Panc1 (cell line): ENCODE measurements around the gene LVRN. TPM values are rescaled to one million over a fixed set of nuclear protein-coding genes. Genes with fewer than 3 reads are reported as not detected.

Source experiments
- ATAC-seq: fragments of 200-7000 bp; cut with Tn5 transposase; 2 replicates; pipeline ENCODE4 v1.9.1; 2020; ENCODE audit warnings: mild to moderate bottlenecking, moderate library complexity
- BruUV-seq: library from RNA; stranded (reverse); fragments of 400-500 nt; replicated peaks from 2 replicates; lab custom pipeline; 2021; lab: Mats Ljungman, UMichigan
- CTCF ChIA-PET: fragments of 300-600 bp; sonication (Branson Sonifier 250); formaldehyde crosslinking; loops from one replicate; lab custom pipeline; 2022; ENCODE audit warnings: antibody characterized with exemption; lab: Charles Lee
- POLR2A ChIA-PET: fragments of 300-600 bp; sonication (Branson Sonifier 250); formaldehyde crosslinking; loops from one replicate; lab custom pipeline; 2022; ENCODE audit warnings: antibody characterized with exemption; lab: Charles Lee
- DNase-seq: peaks from one replicate; pipeline ENCODE4 v3.0.0-alpha.2; 2010; ENCODE audit warnings: low read depth, low spot score
- H3K27ac ChIP-seq: 2 replicates; pipeline ENCODE4 v1.5.1; 2011; ENCODE audit warnings: mild to moderate bottlenecking, low read length, inconsistent platforms
- H3K27me3 ChIP-seq: fragments of 200-500 bp; sonication (Bioruptor generic); 2 replicates; pipeline ENCODE4 v1.6.0; 2014; ENCODE audit warnings: low read length, inconsistent platforms; ENCODE audit not compliant: control insufficient read depth, insufficient read depth
- H3K36me3 ChIP-seq: fragments of 200-500 bp; sonication (Bioruptor generic); 2 replicates; pipeline ENCODE4 v1.5.1; 2014; ENCODE audit warnings: inconsistent platforms, mild to moderate bottlenecking, low read length, moderate library complexity; ENCODE audit not compliant: control insufficient read depth, insufficient read depth
- H3K4me1 ChIP-seq: 2 replicates; pipeline ENCODE4 v1.5.1; 2011; ENCODE audit warnings: inconsistent platforms, mild to moderate bottlenecking, low read length, moderate library complexity; ENCODE audit not compliant: control insufficient read depth, insufficient read depth
- H3K4me3 ChIP-seq, 2 experiments: 2 replicates each; pipeline ENCODE4 v1.5.1; 2011 to 2012; ENCODE audit warnings: low read depth in 2 of 2, low read length in 2 of 2, mild to moderate bottlenecking in 2 of 2, inconsistent platforms in 1 of 2, moderate library complexity in 1 of 2
- H3K9me3 ChIP-seq: fragments of 200-500 bp; sonication (Bioruptor generic); 2 replicates; pipeline ENCODE4 v1.5.1; 2014; ENCODE audit warnings: low read depth, mild to moderate bottlenecking, inconsistent platforms, low read length, moderate library complexity; ENCODE audit not compliant: control insufficient read depth, insufficient read depth
- POLR2AphosphoS5 ChIP-seq: IDR thresholded peaks from 2 replicates; pipeline ENCODE4 v1.6.1; 2012; ENCODE audit warnings: mild to moderate bottlenecking, low read depth, low read length, moderate library complexity
- SIN3A ChIP-seq: IDR thresholded peaks from 2 replicates; pipeline ENCODE4 v1.6.1; 2012; ENCODE audit warnings: low read depth, mild to moderate bottlenecking, low read length, moderate library complexity, borderline replicate concordance; ENCODE audit not compliant: insufficient read depth
- TCF7L2 ChIP-seq: IDR thresholded peaks from 2 replicates; pipeline ENCODE4 v1.6.1; 2011; ENCODE audit warnings: mild to moderate bottlenecking, low read depth, low read length, inconsistent platforms
- in situ Hi-C: cut with HindIII; loops from 2 replicates; pipeline ENCODE4 v1.10.0; 2016; ENCODE audit warnings: low sequenced_read_pairs, low pct_unique_long_range_greater_than_20kb
- intact Hi-C: fragments of 100-400 bp; cut with micrococcal nuclease; formaldehyde crosslinking; loops from one replicate; pipeline ENCODE4 v1.10.0; 2022; ENCODE audit not compliant: unreplicated experiment
- total RNA-seq: library from RNA; stranded (reverse); gene quantifications from one replicate; pipeline ENCODE4 v1.2.1, GENCODE V29; 2021; ENCODE audit not compliant: unreplicated experiment

LVRN gene
- total RNA-seq, 1 experiment from 2014 or later = 0.08 TPM

- in situ Hi-C loops (no loop called here), intact Hi-C loops (no loop called here)
- POLR2A ChIA-PET = no interaction called here
- no peaks in the 10 kb centered on the region; the same call in 1 of the 2 replicates for H3K27me3 ChIP-seq
- ATAC-seq = no peak
- H3K9me3 ChIP-seq = no peaks in the 10 kb centered on the region
- H3K4me1 ChIP-seq = no peaks in the 10 kb centered on the region
- H3K36me3 ChIP-seq = no peaks in the 10 kb centered on the region
- CTCF ChIA-PET = no interaction called here
- TF ChIP-seq POLR2AphosphoS5 (no peak), TCF7L2 (no peak), SIN3A (no peak)
- no peak overlapping the region for H3K27ac ChIP-seq
- DNase-seq = no peak
- no peak overlapping the region for H3K4me3 ChIP-seq
- no TSS peak for BruUV-seq
These were observed 114.2 kb downstream of the LVRN start for GRCh38 chr5:116076496-116076895.

Other genes with a start within 250 kb of the LVRN start
- not detected for gene CDO1, start 145.8 kb upstream of the LVRN start, total RNA-seq
- 52.0 TPM for gene ATG12, start 120.9 kb upstream of the LVRN start, total RNA-seq
- gene AP3S1, start 120.5 kb upstream of the LVRN start, total RNA-seq = 88.8 TPM
- gene ARL14EPL, start 70.0 kb downstream of the LVRN start, total RNA-seq = not detected
- gene COMMD10, start 122.5 kb downstream of the LVRN start, total RNA-seq = 37.9 TPM